ENCODE data around the gene PPP4R1.

DNA sequence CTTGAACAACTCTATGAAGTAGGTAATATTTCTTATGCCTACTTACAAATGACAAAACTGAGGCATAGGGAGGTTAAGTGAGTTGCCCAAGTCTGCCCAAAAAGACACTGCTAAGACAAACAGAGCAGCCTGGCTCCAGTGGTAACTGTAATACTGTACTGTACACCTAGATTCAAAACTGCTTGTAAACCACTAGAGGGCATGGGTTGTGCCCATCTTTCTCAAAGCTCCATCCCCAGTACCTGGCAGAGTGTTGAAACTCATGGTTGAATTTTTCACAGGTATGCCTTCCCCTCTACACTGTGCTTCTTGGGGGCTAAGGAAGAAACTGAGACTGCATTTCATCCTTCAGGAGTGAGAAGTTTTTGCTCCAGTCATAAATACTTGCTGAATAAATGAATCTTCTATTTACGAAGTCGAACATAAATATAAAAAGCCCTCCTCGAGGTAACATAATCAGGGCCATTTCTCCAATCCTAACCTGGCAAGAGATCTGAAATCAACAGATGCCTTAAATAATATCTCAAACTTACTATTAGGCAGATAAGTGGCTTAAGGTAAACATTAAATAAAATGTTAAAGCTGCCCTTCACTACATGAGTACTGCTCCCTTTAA, 2.0 kb downstream of the PPP4R1 start:
- TF ChIP-seq CTCF (IDR thresholded peaks at IDR 0.05 in 8 of 11, conservative IDR thresholded peaks at IDR 0.05 in 3 of 11) (peak; percentile 29 to 80 (median 64)), POLR2A (IDR thresholded peaks at IDR 0.05) (no peak)

All from spleen (tissue), 7 donors.